Measurements from ENCODE around the gene ATAD3C. TPM values are rescaled to one million over a fixed set of nuclear protein-coding genes. Genes with fewer than 3 reads are reported as not detected.
"Not testable (repeated sequence)": the region's sequence is repeated elsewhere in the genome, so short reads cannot be mapped to it uniquely, and the experiment has no call there.

The ATAD3C gene
- total and polyA plus RNA-seq, 2 experiments from 2014 or later = 0.51 TPM; not detected in 1

DNA sequence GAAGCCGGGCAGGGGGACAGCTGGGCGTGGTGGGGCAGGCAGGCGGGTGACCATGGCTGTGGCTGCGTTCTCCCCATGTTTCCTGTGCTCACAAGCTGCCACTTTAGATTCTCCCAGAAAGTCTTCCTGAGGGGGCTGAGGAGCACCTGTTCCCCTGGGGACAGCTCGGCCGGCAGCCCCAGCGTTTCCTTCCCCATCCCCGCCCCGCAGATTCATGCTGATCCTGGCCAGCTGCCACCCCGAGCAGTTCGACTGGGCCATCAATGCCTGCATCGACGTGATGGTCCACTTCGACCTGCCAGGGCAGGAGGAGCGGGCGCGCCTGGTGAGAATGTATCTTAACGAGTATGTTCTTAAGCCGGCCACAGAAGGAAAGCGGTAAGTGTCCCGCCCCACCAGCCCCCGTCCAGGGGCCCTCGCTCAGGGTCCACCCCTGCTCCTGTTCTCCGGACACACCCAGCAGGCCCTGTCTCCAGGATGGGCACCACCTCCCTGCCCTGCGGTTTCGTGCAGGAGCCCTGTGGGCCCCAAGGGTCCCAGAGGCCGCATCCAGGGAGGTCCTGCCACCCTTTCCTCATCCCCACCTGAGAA is 11.1 kb downstream of the ATAD3C start:
- H4K20me1 ChIP-seq (ENCODE audit: insufficient read depth) = no peaks in the 10 kb centered on the region
- no peaks in the 10 kb centered on the region for H3F3A ChIP-seq (ENCODE audit: insufficient read depth)
- no peak overlapping the region for H3K4me2 ChIP-seq (ENCODE audit: unreplicated experiment)
- H2AFZ ChIP-seq = no peak overlapping the region
- H3K27ac ChIP-seq = no peak overlapping the region
- no peaks in the 10 kb centered on the region for H3K9me3 ChIP-seq (ENCODE audit: low read depth)
- H3K36me3 ChIP-seq (ENCODE audit: low read depth) = no peaks in the 10 kb centered on the region
- H3K9ac ChIP-seq = no peak overlapping the region
- DNase-seq = no peak
- no peak for TF ChIP-seq EZH2 (IDR thresholded peaks at IDR 0.05; ENCODE audit: insufficient read depth, poor library complexity, severe bottlenecking)
- TF ChIP-seq EZH2phosphoT487 (IDR thresholded peaks at IDR 0.05; ENCODE audit: insufficient read depth, low read depth) = no peak
- in situ Hi-C loops (cut with MboI) = no loop called here
- no peaks in the 10 kb centered on the region for H3K27me3 ChIP-seq (replicated peaks; ENCODE audit: insufficient read depth)
- WGBS, 2 experiments (ENCODE audit: low coverage in 1 of 2, low lambda C conversion rate in 2 of 2, missing lambda C conversion rate in 2 of 2) = 73 to 82% methylated on average over 21 to 27 of the region's 27 CpGs
- no peaks in the 10 kb centered on the region for H3K4me1 ChIP-seq (ENCODE audit: insufficient read depth)
- H3K79me2 ChIP-seq (ENCODE audit: insufficient read depth) = no peaks in the 10 kb centered on the region
- no peaks in the 10 kb centered on the region for H3K9me2 ChIP-seq (ENCODE audit: insufficient read depth)
- H3K4me3 ChIP-seq = no peak overlapping the region

DNA sequence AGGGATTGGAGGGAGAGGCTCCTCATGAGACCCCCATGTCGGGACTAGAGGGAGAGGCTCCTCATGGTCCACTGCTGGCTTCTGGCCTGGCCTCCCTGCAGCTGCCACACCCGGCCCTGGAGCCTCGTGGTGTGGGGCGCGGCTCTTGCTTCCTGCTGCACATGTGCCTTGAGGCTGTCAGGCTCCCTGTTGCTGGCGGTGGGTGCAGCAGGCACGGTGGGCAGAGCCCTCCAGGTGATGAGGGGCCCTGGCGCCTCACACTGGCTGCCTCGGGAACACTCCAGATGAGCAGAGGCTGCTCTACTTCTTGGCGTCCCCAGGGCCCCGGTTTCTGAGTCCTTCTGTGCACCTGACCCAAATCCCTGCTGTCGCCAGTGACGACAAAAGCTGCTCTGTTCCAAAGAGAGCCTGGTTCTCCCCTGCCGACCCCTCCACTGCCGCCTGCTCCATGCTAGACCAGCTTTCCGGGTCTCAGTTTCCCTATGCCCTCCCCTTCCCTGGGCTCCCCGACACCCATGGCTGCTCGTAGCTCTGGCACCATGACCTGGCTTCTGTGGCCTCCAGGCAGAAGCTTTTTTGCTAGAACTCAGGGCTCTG is 12.3 kb downstream of the ATAD3C start:
- Histone ChIP-seq H2AFZ (no peak overlapping the region; the same call in 1 of the 2 replicates), H3K27ac (no peak overlapping the region)

DNA sequence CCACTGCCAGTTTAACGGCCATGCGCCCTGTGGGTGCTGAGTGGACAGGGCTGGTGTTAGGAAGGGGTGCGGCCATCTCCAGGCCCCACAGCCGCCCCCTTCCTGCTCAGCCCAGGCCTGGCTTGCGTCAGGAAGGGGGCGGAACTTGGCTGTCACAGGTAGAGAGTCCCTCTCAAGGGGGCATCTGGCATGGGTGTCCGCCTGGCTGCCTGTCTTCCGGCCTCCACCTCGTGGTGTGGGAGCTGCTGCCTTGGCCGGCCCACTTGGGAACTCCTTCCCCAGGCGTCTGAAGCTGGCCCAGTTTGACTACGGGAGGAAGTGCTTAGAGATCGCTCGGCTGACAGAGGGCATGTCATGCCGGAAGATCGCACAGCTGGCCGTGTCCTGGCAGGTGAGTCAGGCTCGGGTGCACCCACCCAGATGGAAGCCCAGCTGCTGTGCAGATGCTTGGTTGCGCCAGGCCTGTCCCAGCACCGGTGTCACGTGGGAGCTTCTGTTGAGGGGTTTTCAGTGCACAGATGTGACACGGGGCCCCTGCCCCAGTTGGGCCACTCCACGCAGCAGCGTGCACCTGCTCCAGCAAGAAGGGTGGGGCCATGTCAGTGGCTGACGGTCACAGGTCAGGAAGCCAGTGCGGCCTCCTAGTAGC is 13.0 kb downstream of the ATAD3C start:
- in situ Hi-C loops (cut with MboI) = no loop called here
- H3K27me3 ChIP-seq (replicated peaks; ENCODE audit: insufficient read depth) = no peaks in the 10 kb centered on the region
- H3K9ac ChIP-seq = no peak overlapping the region
- no peaks in the 10 kb centered on the region for H4K20me1 ChIP-seq (ENCODE audit: insufficient read depth)
- DNase-seq = peak; percentile 32
- no peaks in the 10 kb centered on the region for H3F3A ChIP-seq (ENCODE audit: insufficient read depth)
- H3K9me2 ChIP-seq (ENCODE audit: insufficient read depth) = no peaks in the 10 kb centered on the region
- H3K79me2 ChIP-seq (ENCODE audit: insufficient read depth) = no peaks in the 10 kb centered on the region
- WGBS, 2 experiments (ENCODE audit: low coverage in 1 of 2, low lambda C conversion rate in 2 of 2, missing lambda C conversion rate in 2 of 2) = 31 to 32% methylated on average over 25 of the region's 26 CpGs
- no peaks in the 10 kb centered on the region for H3K36me3 ChIP-seq (ENCODE audit: low read depth)
- no peak overlapping the region for H3K27ac ChIP-seq
- H2AFZ ChIP-seq = no peak overlapping the region; the same call in 1 of the 2 replicates
- H3K4me3 ChIP-seq = no peak overlapping the region
- H3K4me2 ChIP-seq (ENCODE audit: unreplicated experiment) = no peak overlapping the region
- H3K9me3 ChIP-seq (ENCODE audit: low read depth) = no peaks in the 10 kb centered on the region
- H3K4me1 ChIP-seq (ENCODE audit: insufficient read depth) = no peaks in the 10 kb centered on the region
- TF ChIP-seq EZH2phosphoT487 (IDR thresholded peaks at IDR 0.05; ENCODE audit: insufficient read depth, low read depth) (no peak), EZH2 (IDR thresholded peaks at IDR 0.05; ENCODE audit: insufficient read depth, poor library complexity, severe bottlenecking) (no peak)

More for the DNA sequence above, 12.3 kb downstream of the ATAD3C start:
- in situ Hi-C loops (cut with MboI) = no loop called here
- H3K79me2 ChIP-seq (ENCODE audit: insufficient read depth) = no peaks in the 10 kb centered on the region
- no peaks in the 10 kb centered on the region for H3K27me3 ChIP-seq (replicated peaks; ENCODE audit: insufficient read depth)
- no peak for DNase-seq
- no peak overlapping the region for H3K9ac ChIP-seq
- no peaks in the 10 kb centered on the region for H3K36me3 ChIP-seq (ENCODE audit: low read depth)
- H3K4me1 ChIP-seq (ENCODE audit: insufficient read depth) = no peaks in the 10 kb centered on the region
- no peaks in the 10 kb centered on the region for H3K9me2 ChIP-seq (ENCODE audit: insufficient read depth)
- no peaks in the 10 kb centered on the region for H3K9me3 ChIP-seq (ENCODE audit: low read depth)
- no peaks in the 10 kb centered on the region for H3F3A ChIP-seq (ENCODE audit: insufficient read depth)
- no peak overlapping the region for H3K4me3 ChIP-seq
- no peaks in the 10 kb centered on the region for H4K20me1 ChIP-seq (ENCODE audit: insufficient read depth)
- H3K4me2 ChIP-seq (ENCODE audit: unreplicated experiment) = no peak overlapping the region
- 38 to 44% methylated on average over 17 to 18 of the region's 18 CpGs for WGBS, 2 experiments (ENCODE audit: low coverage in 1 of 2, low lambda C conversion rate in 2 of 2, missing lambda C conversion rate in 2 of 2)
- TF ChIP-seq EZH2 (IDR thresholded peaks at IDR 0.05; ENCODE audit: insufficient read depth, poor library complexity, severe bottlenecking) (no peak), EZH2phosphoT487 (IDR thresholded peaks at IDR 0.05; ENCODE audit: insufficient read depth, low read depth) (no peak)

DNA sequence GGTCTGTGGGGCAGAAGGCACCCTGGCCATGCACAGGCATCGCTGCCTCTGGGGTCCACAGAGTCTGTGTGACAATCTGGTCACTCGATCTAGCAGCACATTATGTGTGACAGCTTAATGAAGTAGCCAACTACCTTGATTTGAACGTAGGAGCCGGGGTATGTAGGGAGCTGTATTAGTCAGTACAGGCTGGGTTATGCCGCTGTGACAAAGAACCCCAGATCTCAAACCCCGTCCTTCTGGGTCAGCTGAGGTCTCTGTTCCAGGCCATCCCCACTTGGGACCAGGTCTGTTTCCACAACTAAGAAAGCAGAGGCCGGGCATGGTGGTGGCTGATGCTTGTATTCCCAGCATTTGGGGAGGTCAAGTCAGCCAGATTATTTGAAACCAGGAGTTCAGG is 13.8 kb downstream of the ATAD3C start:
- H3K9ac ChIP-seq = no peak overlapping the region
- H3K4me3 ChIP-seq = no peak overlapping the region
- no peaks in the 10 kb centered on the region for H3K27me3 ChIP-seq (replicated peaks; ENCODE audit: insufficient read depth)
- H3K9me3 ChIP-seq (ENCODE audit: low read depth) = no peaks in the 10 kb centered on the region
- H3K79me2 ChIP-seq (ENCODE audit: insufficient read depth) = no peaks in the 10 kb centered on the region
- in situ Hi-C loops (cut with MboI) = no loop called here
- TF ChIP-seq EZH2phosphoT487 (IDR thresholded peaks at IDR 0.05; ENCODE audit: insufficient read depth, low read depth) = no peak
- no peaks in the 10 kb centered on the region for H4K20me1 ChIP-seq (ENCODE audit: insufficient read depth)
- 90 to 92% methylated on average over 7 of the region's 7 CpGs for WGBS, 2 experiments (ENCODE audit: low coverage in 1 of 2, low lambda C conversion rate in 2 of 2, missing lambda C conversion rate in 2 of 2)
- no peaks in the 10 kb centered on the region for H3K4me1 ChIP-seq (ENCODE audit: insufficient read depth)
- no peak overlapping the region for H3K27ac ChIP-seq
- no peaks in the 10 kb centered on the region for H3K36me3 ChIP-seq (ENCODE audit: low read depth)
- H3F3A ChIP-seq (ENCODE audit: insufficient read depth) = no peaks in the 10 kb centered on the region
- H3K4me2 ChIP-seq (ENCODE audit: unreplicated experiment) = no peak overlapping the region
- H3K9me2 ChIP-seq (ENCODE audit: insufficient read depth) = no peaks in the 10 kb centered on the region
- DNase-seq = no peak
- no peak overlapping the region for H2AFZ ChIP-seq

DNA sequence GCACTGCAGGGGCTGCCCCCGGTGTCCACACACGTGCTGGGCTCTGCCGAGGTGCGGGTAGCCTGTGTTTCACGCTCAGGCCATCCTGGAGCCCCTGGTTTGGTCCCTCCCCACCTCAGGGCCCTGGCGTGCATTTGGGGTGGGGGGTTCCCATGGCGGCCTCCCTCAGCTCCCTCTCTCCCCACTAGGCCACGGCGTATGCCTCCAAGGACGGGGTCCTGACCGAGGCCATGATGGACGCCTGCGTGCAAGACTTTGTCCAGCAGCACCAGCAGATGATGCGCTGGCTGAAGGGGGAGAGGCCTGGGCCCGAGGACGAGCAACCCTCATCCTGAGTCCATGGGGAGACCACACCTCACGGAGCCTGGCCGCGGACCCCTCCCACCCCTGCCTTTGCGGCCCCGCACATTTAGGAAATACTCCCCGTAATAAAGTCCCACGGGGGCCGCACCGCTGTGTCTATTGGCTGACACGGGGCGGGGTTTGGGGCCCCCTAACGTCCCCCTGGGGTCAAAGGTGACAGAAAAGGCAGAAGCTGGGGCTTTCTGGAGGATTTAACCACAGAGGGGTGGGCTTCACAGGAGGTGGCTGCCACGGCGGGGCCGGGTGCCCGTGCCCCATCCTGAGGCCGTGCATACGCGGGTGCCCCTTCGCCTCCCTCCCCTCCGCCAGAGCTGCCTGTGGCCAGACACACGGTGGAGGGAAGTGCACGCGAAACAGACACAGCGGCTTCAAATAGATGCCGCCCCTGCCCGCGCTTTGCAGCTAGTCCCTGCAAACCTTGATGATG is 18.9 kb downstream of the ATAD3C start:
- H2AFZ ChIP-seq; DNase-seq; H3K9ac ChIP-seq; in situ Hi-C loops (cut with MboI); H3K4me1 ChIP-seq (ENCODE audit: insufficient read depth); H4K20me1 ChIP-seq (ENCODE audit: insufficient read depth); H3K9me2 ChIP-seq (ENCODE audit: insufficient read depth); H3K4me2 ChIP-seq (ENCODE audit: unreplicated experiment); H3K36me3 ChIP-seq (ENCODE audit: low read depth); H3K9me3 ChIP-seq (ENCODE audit: low read depth); H3K27me3 ChIP-seq (replicated peaks; ENCODE audit: insufficient read depth); H3F3A ChIP-seq (ENCODE audit: insufficient read depth); H3K4me3 ChIP-seq; H3K27ac ChIP-seq: not testable (repeated sequence)
- peaks cover 21% of the 10 kb centered on the region for H3K79me2 ChIP-seq (ENCODE audit: insufficient read depth)
- WGBS, 2 experiments (ENCODE audit: low coverage in 1 of 2, low lambda C conversion rate in 2 of 2, missing lambda C conversion rate in 2 of 2) = 74 to 80% methylated on average over 29 to 34 of the region's 44 CpGs

All from GM23248 (cell line).